Panc1 (cell line): ENCODE results near the gene CFAP251. TPM values are rescaled to one million over a fixed set of nuclear protein-coding genes. Genes with fewer than 3 reads are reported as not detected.

Experiments used
- ATAC-seq: fragments of 200-7000 bp; cut with Tn5 transposase; 2 replicates; pipeline ENCODE4 v1.9.1; 2020; ENCODE audit warnings: mild to moderate bottlenecking, moderate library complexity
- BruUV-seq: library from RNA; stranded (reverse); fragments of 400-500 nt; replicated peaks from 2 replicates; lab custom pipeline; 2021; lab: Mats Ljungman, UMichigan
- CTCF ChIA-PET: fragments of 300-600 bp; sonication (Branson Sonifier 250); formaldehyde crosslinking; loops from one replicate; lab custom pipeline; 2022; ENCODE audit warnings: antibody characterized with exemption; lab: Charles Lee
- POLR2A ChIA-PET: fragments of 300-600 bp; sonication (Branson Sonifier 250); formaldehyde crosslinking; loops from one replicate; lab custom pipeline; 2022; ENCODE audit warnings: antibody characterized with exemption; lab: Charles Lee
- DNase-seq: peaks from one replicate; pipeline ENCODE4 v3.0.0-alpha.2; 2010; ENCODE audit warnings: low read depth, low spot score
- H3K27ac ChIP-seq: 2 replicates; pipeline ENCODE4 v1.5.1; 2011; ENCODE audit warnings: mild to moderate bottlenecking, low read length, inconsistent platforms
- H3K27me3 ChIP-seq: fragments of 200-500 bp; sonication (Bioruptor generic); 2 replicates; pipeline ENCODE4 v1.6.0; 2014; ENCODE audit warnings: low read length, inconsistent platforms; ENCODE audit not compliant: control insufficient read depth, insufficient read depth
- H3K36me3 ChIP-seq: fragments of 200-500 bp; sonication (Bioruptor generic); 2 replicates; pipeline ENCODE4 v1.5.1; 2014; ENCODE audit warnings: inconsistent platforms, mild to moderate bottlenecking, low read length, moderate library complexity; ENCODE audit not compliant: control insufficient read depth, insufficient read depth
- H3K4me1 ChIP-seq: 2 replicates; pipeline ENCODE4 v1.5.1; 2011; ENCODE audit warnings: inconsistent platforms, mild to moderate bottlenecking, low read length, moderate library complexity; ENCODE audit not compliant: control insufficient read depth, insufficient read depth
- H3K4me3 ChIP-seq, 2 experiments: 2 replicates each; pipeline ENCODE4 v1.5.1; 2011 to 2012; ENCODE audit warnings: low read depth in 2 of 2, low read length in 2 of 2, mild to moderate bottlenecking in 2 of 2, inconsistent platforms in 1 of 2, moderate library complexity in 1 of 2
- H3K9me3 ChIP-seq: fragments of 200-500 bp; sonication (Bioruptor generic); 2 replicates; pipeline ENCODE4 v1.5.1; 2014; ENCODE audit warnings: low read depth, mild to moderate bottlenecking, inconsistent platforms, low read length, moderate library complexity; ENCODE audit not compliant: control insufficient read depth, insufficient read depth
- CTCF ChIP-seq: fragments of 450-650 bp; IDR thresholded peaks from 2 replicates; pipeline ENCODE4 v1.5.1; 2017; ENCODE audit warnings: mild to moderate bottlenecking
- POLR2AphosphoS5 ChIP-seq: IDR thresholded peaks from 2 replicates; pipeline ENCODE4 v1.6.1; 2012; ENCODE audit warnings: mild to moderate bottlenecking, low read depth, low read length, moderate library complexity
- REST ChIP-seq, 2 experiments: IDR thresholded peaks; 2 replicates each; pipeline ENCODE4 v1.6.1; 2011 to 2012; ENCODE audit warnings: low read depth in 2 of 2, control low read depth in 1 of 2, low read length in 1 of 2, mild to moderate bottlenecking in 1 of 2, moderate library complexity in 1 of 2; ENCODE audit not compliant: insufficient read depth in 1 of 2
- SIN3A ChIP-seq: IDR thresholded peaks from 2 replicates; pipeline ENCODE4 v1.6.1; 2012; ENCODE audit warnings: low read depth, mild to moderate bottlenecking, low read length, moderate library complexity, borderline replicate concordance; ENCODE audit not compliant: insufficient read depth
- TCF7L2 ChIP-seq: IDR thresholded peaks from 2 replicates; pipeline ENCODE4 v1.6.1; 2011; ENCODE audit warnings: mild to moderate bottlenecking, low read depth, low read length, inconsistent platforms
- in situ Hi-C: cut with HindIII; loops from 2 replicates; pipeline ENCODE4 v1.10.0; 2016; ENCODE audit warnings: low sequenced_read_pairs, low pct_unique_long_range_greater_than_20kb
- intact Hi-C: fragments of 100-400 bp; cut with micrococcal nuclease; formaldehyde crosslinking; loops from one replicate; pipeline ENCODE4 v1.10.0; 2022; ENCODE audit not compliant: unreplicated experiment
- total RNA-seq: library from RNA; stranded (reverse); gene quantifications from one replicate; pipeline ENCODE4 v1.2.1, GENCODE V29; 2021; ENCODE audit not compliant: unreplicated experiment

Gene CFAP251
- total RNA-seq, 1 experiment from 2014 or later, result 4.2 TPM

DNA sequence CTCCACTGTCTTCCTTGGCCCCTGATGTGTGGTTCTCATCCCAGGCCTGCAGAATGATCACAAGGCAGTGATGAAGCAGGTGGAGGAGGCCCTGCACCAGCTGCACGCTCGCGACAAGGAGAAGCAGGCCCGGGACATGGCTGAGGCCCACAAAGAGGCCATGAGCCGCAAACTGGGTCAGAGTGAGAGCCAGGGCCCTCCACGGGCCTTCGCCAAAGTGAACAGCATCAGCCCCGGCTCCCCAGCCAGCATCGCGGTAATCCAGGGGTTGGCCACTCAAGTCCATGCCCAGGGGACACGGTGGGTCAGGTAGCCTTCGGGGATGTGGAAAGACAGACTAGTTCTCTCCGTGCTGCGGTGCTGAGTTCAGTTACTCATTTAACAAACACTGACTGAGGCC lies 18.8 kb upstream of the CFAP251 start:
- no peaks in the 10 kb centered on the region for H3K27me3 ChIP-seq
- no peak for TF ChIP-seq CTCF
- no peak for TF ChIP-seq POLR2AphosphoS5
- no peak for TF ChIP-seq REST (IDR thresholded peaks at IDR 0.05; ENCODE audit: insufficient read depth in 1 of 2, low read depth in 2 of 2, low read length in 1 of 2)
- no peak for TF ChIP-seq SIN3A
- no peak for TF ChIP-seq TCF7L2
- POLR2A ChIA-PET, result no interaction called here
- DNase-seq, result no peak
- in situ Hi-C loops (no loop called here), intact Hi-C loops (no loop called here)
- CTCF ChIA-PET, result no interaction called here
- no peak overlapping the region for H3K27ac ChIP-seq
- ATAC-seq, result no peak
- no TSS peak for BruUV-seq
- no peaks in the 10 kb centered on the region for H3K9me3 ChIP-seq
- H3K4me3 ChIP-seq, result no peak overlapping the region
- H3K36me3 ChIP-seq, result peaks cover 9% of the 10 kb centered on the region; the same call in 1 of the 2 replicates
- H3K4me1 ChIP-seq, result no peaks in the 10 kb centered on the region

GRCh38 chr12:121903202-121903601 lies 15.2 kb upstream of the CFAP251 start:
- in situ Hi-C loops (no loop called here), intact Hi-C loops (no loop called here)
- BruUV-seq, result no TSS peak
- Histone ChIP-seq H3K4me1 (no peaks in the 10 kb centered on the region), H3K27me3 (no peaks in the 10 kb centered on the region), H3K27ac (no peak overlapping the region), H3K36me3 (peaks cover 9% of the 10 kb centered on the region; the same call in 1 of the 2 replicates), H3K4me3 (no peak overlapping the region), H3K9me3 (no peaks in the 10 kb centered on the region)
- peak; percentile 69; the same call in 1 of the 2 replicates for ATAC-seq
- TF ChIP-seq REST (IDR thresholded peaks at IDR 0.05; ENCODE audit: insufficient read depth in 1 of 2, low read depth in 2 of 2, low read length in 1 of 2), result no peak
- no peak for TF ChIP-seq POLR2AphosphoS5
- no peak for TF ChIP-seq SIN3A
- no peak for TF ChIP-seq TCF7L2
- no peak for TF ChIP-seq CTCF
- no peak for DNase-seq
- CTCF ChIA-PET, result no interaction called here
- POLR2A ChIA-PET, result no interaction called here
